Endothelial cell (in vitro differentiated cells): ENCODE results near the gene RSRC1. TPM values are rescaled to one million over a fixed set of nuclear protein-coding genes. Genes with fewer than 3 reads are reported as not detected.
"Not testable (repeated sequence)": the region's sequence is repeated elsewhere in the genome, so short reads cannot be mapped to it uniquely, and the experiment has no call there.

ENCODE experiments used
- DNase-seq: peaks from one replicate; pipeline ENCODE4 v3.0.0; 2021; ENCODE audit warnings: low spot score
- H3K27ac Mint-ChIP-seq: one replicate; pipeline ENCODE4 v1.8.0; 2021; ENCODE audit warnings: mixed read lengths, inconsistent platforms; ENCODE audit not compliant: unreplicated experiment
- H3K27me3 Mint-ChIP-seq: one replicate; pipeline ENCODE4 v1.8.0; 2021; ENCODE audit warnings: mild to moderate bottlenecking, moderate library complexity, mixed read lengths, inconsistent platforms; ENCODE audit not compliant: unreplicated experiment
- H3K36me3 Mint-ChIP-seq: one replicate; pipeline ENCODE4 v1.8.0; 2021; ENCODE audit warnings: mild to moderate bottlenecking, low read depth, mixed read lengths, inconsistent platforms; ENCODE audit not compliant: unreplicated experiment
- H3K4me1 Mint-ChIP-seq: one replicate; pipeline ENCODE4 v1.8.0; 2021; ENCODE audit warnings: mild to moderate bottlenecking, mixed read lengths, inconsistent platforms; ENCODE audit not compliant: unreplicated experiment
- H3K4me3 Mint-ChIP-seq: one replicate; pipeline ENCODE4 v1.8.0; 2021; ENCODE audit warnings: mild to moderate bottlenecking, mixed read lengths, inconsistent platforms; ENCODE audit not compliant: unreplicated experiment
- H3K9me3 Mint-ChIP-seq: one replicate; pipeline ENCODE4 v1.8.0; 2021; ENCODE audit warnings: mixed read lengths, inconsistent platforms; ENCODE audit not compliant: unreplicated experiment
- CTCF ChIP-seq: fragments of 200-600 bp; sonication (generic); IDR thresholded peaks from one replicate; pipeline ENCODE4 v1.5.0; 2021; ENCODE audit warnings: antibody characterized with exemption; ENCODE audit not compliant: unreplicated experiment
- long read RNA-seq: library from polyadenylated mRNA; unstranded; transcript quantifications from one replicate; pipeline ENCODE4 v2.0.0, GENCODE V29; 2020; ENCODE audit not compliant: unreplicated experiment
- total RNA-seq: library from RNA; stranded (reverse); fragmentation: NEBNext Ultra II Directional; extraction: Animal tissue kit (Norgen Biotek cat#: 25700); gene quantifications from one replicate; pipeline ENCODE4 v1.2.1, GENCODE V29; 2021; ENCODE audit not compliant: unreplicated experiment

RSRC1 gene
- total RNA-seq: 24.7 TPM
- long read RNA-seq, partial matches to known transcripts: 7 of 8 reads
- long read RNA-seq, other reads (novel, unspliced or antisense): 1 of 8 reads

- H3K36me3 Mint-ChIP-seq: peaks cover 4% of the 10 kb centered on the region
- TF ChIP-seq CTCF: no peak
- DNase-seq: peak; percentile 76
- H3K4me1 Mint-ChIP-seq: peaks cover 27% of the 10 kb centered on the region
- no peaks in the 10 kb centered on the region for H3K9me3 Mint-ChIP-seq
- H3K27ac Mint-ChIP-seq: peak within 1 kb of the TSS; percentile 88
- peaks cover 23% of the 10 kb centered on the region for H3K27me3 Mint-ChIP-seq
- peak within 1 kb of the TSS; percentile 96 for H3K4me3 Mint-ChIP-seq
Measured at GRCh38 chr3:158109804-158110657, at the start of gene RSRC1. TSS of gene RSRC1 (plus strand) at chr3:158110089. CDS start at chr3:158122105, 12,016 bp downstream.

- not testable (repeated sequence) for H3K27me3 Mint-ChIP-seq, H3K9me3 Mint-ChIP-seq, H3K36me3 Mint-ChIP-seq, H3K4me1 Mint-ChIP-seq, H3K4me3 Mint-ChIP-seq, H3K27ac Mint-ChIP-seq, DNase-seq
Measured at GRCh38 chr3:158065574-158065973, 44.3 kb upstream of the RSRC1 start.

- Mint-ChIP-seq H3K4me3 (no peak overlapping the region), H3K27me3 (no peaks in the 10 kb centered on the region), H3K36me3 (no peaks in the 10 kb centered on the region), H3K27ac (no peak overlapping the region), H3K9me3 (no peaks in the 10 kb centered on the region), H3K4me1 (peaks cover 2% of the 10 kb centered on the region)
- TF ChIP-seq CTCF: no peak
- DNase-seq: no peak
Measured at GRCh38 chr3:158072790-158073189, 37.1 kb upstream of the RSRC1 start.

GRCh38 chr3:158074591-158074990 is 35.3 kb upstream of the RSRC1 start:
- no peak for TF ChIP-seq CTCF

GRCh38 chr3:158079599-158079998 is 30.3 kb upstream of the RSRC1 start:
- H3K27me3 Mint-ChIP-seq: peaks cover 1% of the 10 kb centered on the region
- H3K9me3 Mint-ChIP-seq: no peaks in the 10 kb centered on the region
- H3K4me3 Mint-ChIP-seq: no peak overlapping the region
- peaks cover 2% of the 10 kb centered on the region for H3K4me1 Mint-ChIP-seq
- no peaks in the 10 kb centered on the region for H3K36me3 Mint-ChIP-seq
- H3K27ac Mint-ChIP-seq: no peak overlapping the region
- no peak for TF ChIP-seq CTCF
- no peak for DNase-seq

More at GRCh38 chr3:158074591-158074990, 35.3 kb upstream of the RSRC1 start:
- Mint-ChIP-seq H3K36me3 (no peaks in the 10 kb centered on the region), H3K4me1 (peaks cover 2% of the 10 kb centered on the region), H3K27ac (no peak overlapping the region), H3K4me3 (no peak overlapping the region), H3K27me3 (no peaks in the 10 kb centered on the region), H3K9me3 (no peaks in the 10 kb centered on the region)
- no peak for DNase-seq
